OCI-LY1 (cell line): Measurements from ENCODE around the gene SEPTIN14.
"Not testable (repeated sequence)": the region's sequence is repeated elsewhere in the genome, so short reads cannot be mapped to it uniquely, and the experiment has no call there.

Source experiments
- EZH2 ChIP-seq: fragments of 200-600 bp; sonication (generic), shearing (Covaris generic); IDR thresholded peaks from 2 replicates; pipeline ENCODE4 v1.8.0; 2017; ENCODE audit warnings: borderline replicate concordance, mixed run types, mild to moderate bottlenecking, antibody characterized with exemption, low read length, moderate library complexity, mixed read lengths
- TF ChIP-seq, protein P1 (sequence below): fragments of 200-600 bp; sonication (generic), shearing (Covaris generic); IDR thresholded peaks from 2 replicates; pipeline ENCODE4 v1.5.1; 2017; ENCODE audit warnings: mild to moderate bottlenecking, antibody characterized with exemption, low read length, moderate library complexity, mixed read lengths

- TF ChIP-seq, protein P1, sequence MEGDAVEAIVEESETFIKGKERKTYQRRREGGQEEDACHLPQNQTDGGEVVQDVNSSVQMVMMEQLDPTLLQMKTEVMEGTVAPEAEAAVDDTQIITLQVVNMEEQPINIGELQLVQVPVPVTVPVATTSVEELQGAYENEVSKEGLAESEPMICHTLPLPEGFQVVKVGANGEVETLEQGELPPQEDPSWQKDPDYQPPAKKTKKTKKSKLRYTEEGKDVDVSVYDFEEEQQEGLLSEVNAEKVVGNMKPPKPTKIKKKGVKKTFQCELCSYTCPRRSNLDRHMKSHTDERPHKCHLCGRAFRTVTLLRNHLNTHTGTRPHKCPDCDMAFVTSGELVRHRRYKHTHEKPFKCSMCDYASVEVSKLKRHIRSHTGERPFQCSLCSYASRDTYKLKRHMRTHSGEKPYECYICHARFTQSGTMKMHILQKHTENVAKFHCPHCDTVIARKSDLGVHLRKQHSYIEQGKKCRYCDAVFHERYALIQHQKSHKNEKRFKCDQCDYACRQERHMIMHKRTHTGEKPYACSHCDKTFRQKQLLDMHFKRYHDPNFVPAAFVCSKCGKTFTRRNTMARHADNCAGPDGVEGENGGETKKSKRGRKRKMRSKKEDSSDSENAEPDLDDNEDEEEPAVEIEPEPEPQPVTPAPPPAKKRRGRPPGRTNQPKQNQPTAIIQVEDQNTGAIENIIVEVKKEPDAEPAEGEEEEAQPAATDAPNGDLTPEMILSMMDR: not testable (repeated sequence)
- TF ChIP-seq EZH2: not testable (repeated sequence)
Measured at GRCh38 chr7:55862652-55863051, at the start of gene SEPTIN14.
